ENCODE measurements around the gene SRP9.
"Not testable (repeated sequence)": the region's sequence is repeated elsewhere in the genome, so short reads cannot be mapped to it uniquely, and the experiment has no call there.

Gene SRP9

GRCh38 chr1:225777058-225777582 lies 506 bp upstream of the SRP9 start:
- H3K4me3 ChIP-seq (ENCODE audit: low read depth, low read length): peak overlapping the region; percentile 20
- no peaks in the 10 kb centered on the region for H3K27me3 ChIP-seq (ENCODE audit: insufficient read depth, low read depth, severe bottlenecking)
- DNase-seq: no peak
- TF ChIP-seq CTCF (IDR thresholded peaks at IDR 0.05; ENCODE audit: low read depth, low read length): no peak
- H3K9me3 ChIP-seq (ENCODE audit: severe bottlenecking): no peaks in the 10 kb centered on the region
- peaks cover 9% of the 10 kb centered on the region; the same call in 1 of the 2 replicates for H3K36me3 ChIP-seq
- H3K27ac ChIP-seq: peak overlapping the region; percentile 56

GRCh38 chr1:225778337-225778669 lies 677 bp downstream of the SRP9 start:
- DNase-seq: no peak
- H3K9me3 ChIP-seq (ENCODE audit: severe bottlenecking): no peaks in the 10 kb centered on the region
- H3K27ac ChIP-seq: peak overlapping the region; percentile 99
- peaks cover 9% of the 10 kb centered on the region; the same call in 1 of the 2 replicates for H3K36me3 ChIP-seq
- no peak for TF ChIP-seq CTCF (IDR thresholded peaks at IDR 0.05; ENCODE audit: low read depth, low read length)
- no peaks in the 10 kb centered on the region for H3K27me3 ChIP-seq (ENCODE audit: insufficient read depth, low read depth, severe bottlenecking)
- H3K4me3 ChIP-seq (ENCODE audit: low read depth, low read length): peak overlapping the region; percentile 86

GRCh38 chr1:225779165-225779564 lies 1.5 kb downstream of the SRP9 start:
- H3K27me3 ChIP-seq (ENCODE audit: insufficient read depth, low read depth, severe bottlenecking); H3K27ac ChIP-seq; H3K9me3 ChIP-seq (ENCODE audit: severe bottlenecking); DNase-seq: not testable (repeated sequence)
- Histone ChIP-seq H3K36me3 (peaks cover 14% of the 10 kb centered on the region; the same call in 1 of the 2 replicates), H3K4me3 (ENCODE audit: low read depth, low read length) (peak overlapping the region; percentile 86)

- Histone ChIP-seq H3K4me3 (ENCODE audit: low read depth, low read length) (no peak overlapping the region), H3K27me3 (ENCODE audit: insufficient read depth, low read depth, severe bottlenecking) (no peaks in the 10 kb centered on the region), H3K9me3 (ENCODE audit: severe bottlenecking) (no peaks in the 10 kb centered on the region), H3K27ac (no peak overlapping the region), H3K36me3 (peaks cover 22% of the 10 kb centered on the region)
- no peak for TF ChIP-seq CTCF (IDR thresholded peaks at IDR 0.05; ENCODE audit: low read depth, low read length)
- no peak for DNase-seq
These were observed 2.5 kb downstream of the SRP9 start for GRCh38 chr1:225780134-225780533.

GRCh38 chr1:225780630-225781029 lies 3.0 kb downstream of the SRP9 start:
- no peak overlapping the region for H3K27ac ChIP-seq
- H3K36me3 ChIP-seq: peaks cover 25% of the 10 kb centered on the region
- no peak for DNase-seq
- no peak for TF ChIP-seq CTCF (IDR thresholded peaks at IDR 0.05; ENCODE audit: low read depth, low read length)
- H3K9me3 ChIP-seq (ENCODE audit: severe bottlenecking): no peaks in the 10 kb centered on the region
- H3K4me3 ChIP-seq (ENCODE audit: low read depth, low read length): no peak overlapping the region
- no peaks in the 10 kb centered on the region for H3K27me3 ChIP-seq (ENCODE audit: insufficient read depth, low read depth, severe bottlenecking)

- not testable (repeated sequence) for H3K4me3 ChIP-seq (ENCODE audit: low read depth, low read length); H3K9me3 ChIP-seq (ENCODE audit: severe bottlenecking); H3K27me3 ChIP-seq (ENCODE audit: insufficient read depth, low read depth, severe bottlenecking); H3K27ac ChIP-seq; DNase-seq
- H3K36me3 ChIP-seq: peaks cover 33% of the 10 kb centered on the region
These were observed 11.5 kb downstream of the SRP9 start for GRCh38 chr1:225789142-225789541.

- DNase-seq: no peak
- H3K27ac ChIP-seq: no peak overlapping the region
- no peak for TF ChIP-seq CTCF (IDR thresholded peaks at IDR 0.05; ENCODE audit: low read depth, low read length)
- no peaks in the 10 kb centered on the region for H3K9me3 ChIP-seq (ENCODE audit: severe bottlenecking)
- no peaks in the 10 kb centered on the region for H3K27me3 ChIP-seq (ENCODE audit: insufficient read depth, low read depth, severe bottlenecking)
- no peak overlapping the region for H3K4me3 ChIP-seq (ENCODE audit: low read depth, low read length)
- peaks cover 5% of the 10 kb centered on the region for H3K36me3 ChIP-seq
These were observed 17.3 kb downstream of the SRP9 start for GRCh38 chr1:225794954-225795353.

GRCh38 chr1:225796097-225796496 lies 18.5 kb downstream of the SRP9 start:
- not testable (repeated sequence) for H3K36me3 ChIP-seq; H3K4me3 ChIP-seq (ENCODE audit: low read depth, low read length); H3K27me3 ChIP-seq (ENCODE audit: insufficient read depth, low read depth, severe bottlenecking); H3K27ac ChIP-seq; DNase-seq; H3K9me3 ChIP-seq (ENCODE audit: severe bottlenecking)

GRCh38 chr1:225801146-225801545 lies 23.5 kb downstream of the SRP9 start:
- H3K4me3 ChIP-seq (ENCODE audit: low read depth, low read length); H3K9me3 ChIP-seq (ENCODE audit: severe bottlenecking); H3K27ac ChIP-seq; DNase-seq; H3K36me3 ChIP-seq; H3K27me3 ChIP-seq (ENCODE audit: insufficient read depth, low read depth, severe bottlenecking): not testable (repeated sequence)

Data from WERI-Rb-1 (cell line).